ENCODE data around the gene ROR1.

ROR1 gene

DNA sequence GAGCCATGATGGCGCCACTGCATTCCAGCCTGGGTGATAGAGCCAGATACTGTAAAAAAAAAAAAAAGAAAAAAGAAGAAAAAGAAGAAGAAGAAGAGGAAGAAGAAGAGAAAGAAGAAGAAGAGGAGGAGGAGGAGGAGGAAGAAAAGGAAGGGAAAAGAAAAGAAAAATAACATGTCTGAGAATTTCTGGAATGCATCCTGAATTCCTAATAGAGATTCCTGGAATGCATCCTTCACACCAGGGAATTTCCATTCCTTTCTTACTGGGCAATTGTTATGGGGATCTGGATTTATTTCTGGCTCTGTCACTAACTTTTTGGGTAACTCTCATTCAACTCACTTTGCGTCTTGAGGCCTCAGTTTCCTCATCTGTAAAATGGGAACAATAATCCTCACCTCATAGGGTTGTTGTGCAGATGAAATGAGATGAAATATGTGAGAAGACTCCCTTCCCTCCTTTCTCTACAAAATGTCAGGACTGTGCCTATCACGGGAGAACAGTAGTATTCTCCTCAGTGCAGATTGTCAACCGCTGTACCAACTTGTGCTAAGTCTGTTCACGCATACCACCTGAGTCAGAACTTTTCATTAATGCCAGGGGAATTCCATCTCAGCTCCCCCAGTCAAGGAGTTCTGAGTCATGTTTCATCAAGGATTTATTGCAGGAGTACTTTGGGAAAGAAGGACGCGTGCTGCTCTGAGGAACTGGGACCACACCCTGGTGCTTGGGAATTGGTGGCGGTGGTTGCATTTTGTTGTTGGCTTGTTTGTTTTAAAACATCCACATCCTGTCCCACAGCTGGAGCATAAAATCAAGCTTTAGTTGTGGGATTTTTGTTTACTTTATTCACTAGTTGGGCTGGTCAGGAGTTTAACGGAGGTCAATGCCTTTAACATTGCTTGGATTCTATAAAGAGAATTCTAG is 42.4 kb upstream of the ROR1 start (continued):
- TF ChIP-seq ZNF654 (tag by site-specific recombination; IDR thresholded peaks at IDR 0.05; ENCODE audit: low read depth): no peak
- TF ChIP-seq ZNF561 (tag by site-specific recombination; IDR thresholded peaks at IDR 0.05; ENCODE audit: borderline replicate concordance): no peak
- peak; percentile 47; the same call in 1 of the 2 replicates for TF ChIP-seq ZNF629 (tag by site-specific recombination; IDR thresholded peaks at IDR 0.05)
- TF ChIP-seq KLF7 (tag by site-specific recombination; IDR thresholded peaks at IDR 0.05; ENCODE audit: borderline replicate concordance): peak; percentile 29; the same call in 1 of the 2 replicates
- TF ChIP-seq ZNF274 (IDR thresholded peaks at IDR 0.05; ENCODE audit: low read length): no peak
- TF ChIP-seq ZNF274 (tag by site-specific recombination; IDR thresholded peaks at IDR 0.05; ENCODE audit: borderline replicate concordance): no peak
- TF ChIP-seq KLF9 (tag by site-specific recombination; IDR thresholded peaks at IDR 0.05; ENCODE audit: low read depth): peak; percentile 34; the same call in 1 of the 2 replicates
- no peak for TF ChIP-seq ZNF664 (tag by site-specific recombination; IDR thresholded peaks at IDR 0.05)
- TF ChIP-seq, protein P1, sequence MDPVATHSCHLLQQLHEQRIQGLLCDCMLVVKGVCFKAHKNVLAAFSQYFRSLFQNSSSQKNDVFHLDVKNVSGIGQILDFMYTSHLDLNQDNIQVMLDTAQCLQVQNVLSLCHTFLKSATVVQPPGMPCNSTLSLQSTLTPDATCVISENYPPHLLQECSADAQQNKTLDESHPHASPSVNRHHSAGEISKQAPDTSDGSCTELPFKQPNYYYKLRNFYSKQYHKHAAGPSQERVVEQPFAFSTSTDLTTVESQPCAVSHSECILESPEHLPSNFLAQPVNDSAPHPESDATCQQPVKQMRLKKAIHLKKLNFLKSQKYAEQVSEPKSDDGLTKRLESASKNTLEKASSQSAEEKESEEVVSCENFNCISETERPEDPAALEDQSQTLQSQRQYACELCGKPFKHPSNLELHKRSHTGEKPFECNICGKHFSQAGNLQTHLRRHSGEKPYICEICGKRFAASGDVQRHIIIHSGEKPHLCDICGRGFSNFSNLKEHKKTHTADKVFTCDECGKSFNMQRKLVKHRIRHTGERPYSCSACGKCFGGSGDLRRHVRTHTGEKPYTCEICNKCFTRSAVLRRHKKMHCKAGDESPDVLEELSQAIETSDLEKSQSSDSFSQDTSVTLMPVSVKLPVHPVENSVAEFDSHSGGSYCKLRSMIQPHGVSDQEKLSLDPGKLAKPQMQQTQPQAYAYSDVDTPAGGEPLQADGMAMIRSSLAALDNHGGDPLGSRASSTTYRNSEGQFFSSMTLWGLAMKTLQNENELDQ (tag by site-specific recombination; IDR thresholded peaks at IDR 0.05; ENCODE audit: low read depth): no peak
- TF ChIP-seq, protein P2, sequence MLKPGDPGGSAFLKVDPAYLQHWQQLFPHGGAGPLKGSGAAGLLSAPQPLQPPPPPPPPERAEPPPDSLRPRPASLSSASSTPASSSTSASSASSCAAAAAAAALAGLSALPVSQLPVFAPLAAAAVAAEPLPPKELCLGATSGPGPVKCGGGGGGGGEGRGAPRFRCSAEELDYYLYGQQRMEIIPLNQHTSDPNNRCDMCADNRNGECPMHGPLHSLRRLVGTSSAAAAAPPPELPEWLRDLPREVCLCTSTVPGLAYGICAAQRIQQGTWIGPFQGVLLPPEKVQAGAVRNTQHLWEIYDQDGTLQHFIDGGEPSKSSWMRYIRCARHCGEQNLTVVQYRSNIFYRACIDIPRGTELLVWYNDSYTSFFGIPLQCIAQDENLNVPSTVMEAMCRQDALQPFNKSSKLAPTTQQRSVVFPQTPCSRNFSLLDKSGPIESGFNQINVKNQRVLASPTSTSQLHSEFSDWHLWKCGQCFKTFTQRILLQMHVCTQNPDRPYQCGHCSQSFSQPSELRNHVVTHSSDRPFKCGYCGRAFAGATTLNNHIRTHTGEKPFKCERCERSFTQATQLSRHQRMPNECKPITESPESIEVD (tag by site-specific recombination; IDR thresholded peaks at IDR 0.05): no peak
- peak; percentile 82 for TF ChIP-seq KLF1 (tag by site-specific recombination; IDR thresholded peaks at IDR 0.05)
- peak; percentile 68; the same call in 1 of the 2 replicates for TF ChIP-seq MZF1 (tag by site-specific recombination; IDR thresholded peaks at IDR 0.05; ENCODE audit: borderline replicate concordance)
- no peak for TF ChIP-seq ZNF560 (tag by site-specific recombination; IDR thresholded peaks at IDR 0.05; ENCODE audit: borderline replicate concordance)
- no peak for TF ChIP-seq YY2 (tag by site-specific recombination; IDR thresholded peaks at IDR 0.05)
- no peak for TF ChIP-seq ZEB2 (tag by site-specific recombination; IDR thresholded peaks at IDR 0.05)
- TF ChIP-seq ZIC2 (tag by site-specific recombination; IDR thresholded peaks at IDR 0.05): peak; percentile 45; the same call in 1 of the 2 replicates
- TF ChIP-seq MEIS1 (CRISPR knock-in tag; IDR thresholded peaks at IDR 0.05; ENCODE audit: borderline replicate concordance): no peak; the same call in 1 of the 2 replicates
- TF ChIP-seq ZNF37A (tag by site-specific recombination; IDR thresholded peaks at IDR 0.05): no peak
- TF ChIP-seq, protein P3, sequence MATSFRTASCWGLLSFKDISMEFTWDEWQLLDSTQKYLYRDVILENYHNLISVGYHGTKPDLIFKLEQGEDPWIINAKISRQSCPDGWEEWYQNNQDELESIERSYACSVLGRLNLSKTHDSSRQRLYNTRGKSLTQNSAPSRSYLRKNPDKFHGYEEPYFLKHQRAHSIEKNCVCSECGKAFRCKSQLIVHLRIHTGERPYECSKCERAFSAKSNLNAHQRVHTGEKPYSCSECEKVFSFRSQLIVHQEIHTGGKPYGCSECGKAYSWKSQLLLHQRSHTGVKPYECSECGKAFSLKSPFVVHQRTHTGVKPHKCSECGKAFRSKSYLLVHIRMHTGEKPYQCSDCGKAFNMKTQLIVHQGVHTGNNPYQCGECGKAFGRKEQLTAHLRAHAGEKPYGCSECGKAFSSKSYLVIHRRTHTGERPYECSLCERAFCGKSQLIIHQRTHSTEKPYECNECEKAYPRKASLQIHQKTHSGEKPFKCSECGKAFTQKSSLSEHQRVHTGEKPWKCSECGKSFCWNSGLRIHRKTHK (tag by site-specific recombination; IDR thresholded peaks at IDR 0.05): 0 out of 2 replicates have a peak, but pooled peaks have one; percentile 9
- no peak for TF ChIP-seq ZNF23 (tag by site-specific recombination; IDR thresholded peaks at IDR 0.05; ENCODE audit: borderline replicate concordance)
- no peak for TF ChIP-seq KLF16 (tag by site-specific recombination; IDR thresholded peaks at IDR 0.05)
- peak; percentile 81 for TF ChIP-seq TRIM28 (IDR thresholded peaks at IDR 0.05; ENCODE audit: borderline replicate concordance, low read length)
- TF ChIP-seq, protein P4, sequence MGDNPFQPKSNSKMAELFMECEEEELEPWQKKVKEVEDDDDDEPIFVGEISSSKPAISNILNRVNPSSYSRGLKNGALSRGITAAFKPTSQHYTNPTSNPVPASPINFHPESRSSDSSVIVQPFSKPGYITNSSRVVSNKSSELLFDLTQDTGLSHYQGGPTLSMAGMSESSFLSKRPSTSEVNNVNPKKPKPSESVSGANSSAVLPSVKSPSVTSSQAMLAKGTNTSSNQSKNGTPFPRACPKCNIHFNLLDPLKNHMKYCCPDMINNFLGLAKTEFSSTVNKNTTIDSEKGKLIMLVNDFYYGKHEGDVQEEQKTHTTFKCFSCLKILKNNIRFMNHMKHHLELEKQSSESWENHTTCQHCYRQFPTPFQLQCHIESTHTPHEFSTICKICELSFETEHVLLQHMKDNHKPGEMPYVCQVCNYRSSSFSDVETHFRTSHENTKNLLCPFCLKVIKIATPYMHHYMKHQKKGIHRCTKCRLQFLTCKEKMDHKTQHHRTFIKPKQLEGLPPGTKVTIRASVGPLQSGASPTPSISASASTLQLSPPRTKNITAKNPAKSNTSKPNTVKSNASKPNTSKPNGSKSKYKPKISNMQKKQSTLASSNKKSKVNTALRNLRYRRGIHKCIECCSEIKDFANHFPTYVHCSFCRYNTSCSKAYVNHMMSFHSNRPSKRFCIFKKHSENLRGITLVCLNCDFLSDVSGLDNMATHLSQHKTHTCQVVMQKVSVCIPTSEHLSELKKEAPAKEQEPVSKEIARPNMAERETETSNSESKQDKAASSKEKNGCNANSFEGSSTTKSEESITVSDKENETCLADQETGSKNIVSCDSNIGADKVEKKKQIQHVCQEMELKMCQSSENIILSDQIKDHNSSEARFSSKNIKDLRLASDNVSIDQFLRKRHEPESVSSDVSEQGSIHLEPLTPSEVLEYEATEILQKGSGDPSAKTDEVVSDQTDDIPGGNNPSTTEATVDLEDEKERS (tag by site-specific recombination; IDR thresholded peaks at IDR 0.05): no peak
- no peak for TF ChIP-seq ZNF146 (tag by site-specific recombination; IDR thresholded peaks at IDR 0.05)
- 0 out of 2 replicates have a peak, but pooled peaks have one; percentile 25 for TF ChIP-seq ZNF169 (tag by site-specific recombination; IDR thresholded peaks at IDR 0.05)
- no peak for TF ChIP-seq ZSCAN16 (tag by site-specific recombination; IDR thresholded peaks at IDR 0.05)
- TF ChIP-seq ZNF266 (tag by site-specific recombination; IDR thresholded peaks at IDR 0.05; ENCODE audit: low read depth): no peak
- TF ChIP-seq GLIS1 (tag by site-specific recombination; IDR thresholded peaks at IDR 0.05): peak; percentile 30; the same call in 1 of the 2 replicates
- TF ChIP-seq ZNF221 (tag by site-specific recombination; IDR thresholded peaks at IDR 0.05; ENCODE audit: borderline replicate concordance): no peak
- no peak for TF ChIP-seq ZNF292 (tag by site-specific recombination; IDR thresholded peaks at IDR 0.05; ENCODE audit: borderline replicate concordance, low read depth)
- TF ChIP-seq ZNF184 (tag by site-specific recombination; IDR thresholded peaks at IDR 0.05): no peak
- no peak for TF ChIP-seq ZNF239 (tag by site-specific recombination; IDR thresholded peaks at IDR 0.05)

Measured in HEK293 (cell line).